ENCODE results near the gene OR2L13. TPM values are rescaled to one million over a fixed set of nuclear protein-coding genes. Genes with fewer than 3 reads are reported as not detected.

OR2L13 gene
- total and polyA plus RNA-seq, 2 of the 4 experiments (the other 2 are of a cell fraction): not detected

DNA sequence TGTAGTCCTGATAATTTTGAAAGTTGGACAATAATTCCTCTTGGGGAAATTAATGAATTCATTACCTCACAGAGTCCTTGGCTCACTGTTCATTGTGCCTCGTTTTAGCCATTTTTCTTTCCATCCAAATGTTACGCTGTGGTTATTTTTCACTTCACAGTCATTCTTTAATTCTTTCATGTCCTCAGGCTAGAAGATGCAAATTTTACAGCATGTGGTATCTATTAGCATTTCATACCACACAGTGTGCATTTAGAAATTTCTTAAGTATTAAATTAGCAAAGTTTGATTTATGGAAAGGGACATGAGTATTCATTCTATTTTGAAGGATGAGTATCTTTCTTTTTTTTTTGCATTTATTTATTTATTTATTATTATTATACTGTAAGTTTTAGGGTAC is 29.9 kb upstream of the OR2L13 start:
- Histone ChIP-seq H3K4ac (ENCODE audit: low read depth, low read length) (no peak overlapping the region), H2BK5ac (ENCODE audit: low read depth, low read length, poor library complexity, severe bottlenecking) (no peak overlapping the region), H3K4me2 (ENCODE audit: low read depth, low read length) (no peak overlapping the region), H2AFZ (replicated peaks; ENCODE audit: low read length, poor library complexity) (no peak overlapping the region), H4K91ac (ENCODE audit: insufficient read depth, low read depth, low read length) (no peak overlapping the region), H3K9ac (ENCODE audit: low read depth, low read length) (no peak overlapping the region), H3K9me1 (ENCODE audit: insufficient read depth, low read length) (no peaks in the 10 kb centered on the region), H2BK120ac (ENCODE audit: low read depth, low read length) (no peak overlapping the region), H3K4me1 (ENCODE audit: control insufficient read depth, insufficient read depth, low read length) (no peaks in the 10 kb centered on the region), H2AK5ac (ENCODE audit: low read depth, low read length) (no peak overlapping the region), H4K5ac (ENCODE audit: low read depth, low read length) (no peak overlapping the region), H3K56ac (ENCODE audit: extremely low read depth, insufficient read depth, low read length) (no peak overlapping the region), H4K20me1 (ENCODE audit: insufficient read depth, low read length) (no peaks in the 10 kb centered on the region), H2BK15ac (ENCODE audit: low read depth, low read length) (no peak overlapping the region), H3K27ac (ENCODE audit: insufficient read depth, low read length) (no peak overlapping the region), H3K79me1 (ENCODE audit: low read depth in 1 of 2, low read length in 2 of 2) (no peaks in the 10 kb centered on the region), H2BK20ac (ENCODE audit: low read depth, low read length) (no peak overlapping the region), H3K4me3 (ENCODE audit: insufficient read depth, low read depth, low read length) (no peak overlapping the region), H3K9me3 (ENCODE audit: control insufficient read depth, insufficient read depth, low read length) (peaks cover 4% of the 10 kb centered on the region), H3K36me3 (ENCODE audit: control insufficient read depth, insufficient read depth, low read length) (no peaks in the 10 kb centered on the region), H3K14ac (replicated peaks; ENCODE audit: low read depth, low read length) (no peak overlapping the region), H2AK9ac (replicated peaks; ENCODE audit: low read depth, low read length, poor library complexity) (no peak overlapping the region), H3K23ac (ENCODE audit: low read depth, low read length) (no peak overlapping the region), H3K27me3 (ENCODE audit: control insufficient read depth, insufficient read depth, low read length) (no peaks in the 10 kb centered on the region), H3K18ac (ENCODE audit: low read depth, low read length) (no peak overlapping the region), H4K8ac (ENCODE audit: low read depth in 2 of 2, low read length in 2 of 2) (no peak overlapping the region)
- intact Hi-C loops (cut with micrococcal nuclease): no loop called here
- no peak for DNase-seq
- TF ChIP-seq SMC3 (IDR thresholded peaks at IDR 0.05; ENCODE audit: low read depth, low read length): no peak
- no peak for TF ChIP-seq BHLHE40 (IDR thresholded peaks at IDR 0.05; ENCODE audit: low read depth, low read length)
- TF ChIP-seq MAZ (IDR thresholded peaks at IDR 0.05; ENCODE audit: borderline replicate concordance, low read depth, low read length): no peak
- no peak for TF ChIP-seq POLR2A (IDR thresholded peaks at IDR 0.05; ENCODE audit: low read depth, low read length)
- no CpG with 5 or more reads among the region's 2 CpGs for WGBS, 2 experiments (ENCODE audit: extremely low coverage in 2 of 2, insufficient read length in 1 of 2)
- in situ Hi-C loops (cut with MboI; ENCODE audit: low sequenced_read_pairs): no loop called here
- dilution Hi-C loops (cut with HindIII; ENCODE audit: low sequenced_read_pairs, unreplicated experiment): no loop called here
- no peak for ATAC-seq (ENCODE audit: low read depth)
- ChIA-PET POLR2A (ENCODE audit: unreplicated experiment) (no interaction called here), CTCF (no interaction called here)
- BruUV-seq (replicated peaks): no TSS peak

Measured in IMR-90 (cell line).